Eye (tissue), 1 donor: Measurements from ENCODE around the gene PLXND1.

ENCODE experiments used
- DNase-seq: peaks from one replicate; pipeline ENCODE4 v3.0.0-alpha.2; 2015

The PLXND1 gene

GRCh38 chr3:129599607-129600006, 6.9 kb downstream of the PLXND1 start:
- no peak for DNase-seq

- no peak for DNase-seq
These were observed 7.4 kb downstream of the PLXND1 start for GRCh38 chr3:129599073-129599472.

- DNase-seq = no peak
These were observed 8.0 kb downstream of the PLXND1 start for GRCh38 chr3:129598484-129598883.

GRCh38 chr3:129598000-129598381, 8.5 kb downstream of the PLXND1 start:
- no peak for DNase-seq

- peak; percentile 49 for DNase-seq
These were observed 9.1 kb downstream of the PLXND1 start for GRCh38 chr3:129597087-129597999.

- DNase-seq = peak; percentile 85
These were observed 10.0 kb downstream of the PLXND1 start for GRCh38 chr3:129596194-129597086.

- DNase-seq = peak; percentile 43
These were observed 10.8 kb downstream of the PLXND1 start for GRCh38 chr3:129595544-129596193.

GRCh38 chr3:129594907-129595390, 11.5 kb downstream of the PLXND1 start:
- DNase-seq = no peak

GRCh38 chr3:129594409-129594808, 12.1 kb downstream of the PLXND1 start:
- DNase-seq = no peak

GRCh38 chr3:129593595-129594339, 12.7 kb downstream of the PLXND1 start:
- DNase-seq = peak; percentile 80

GRCh38 chr3:129593230-129593594, 13.3 kb downstream of the PLXND1 start:
- no peak for DNase-seq

- peak; percentile 77 for DNase-seq
These were observed 13.9 kb downstream of the PLXND1 start for GRCh38 chr3:129592381-129593131.

- DNase-seq = no peak
These were observed 14.5 kb downstream of the PLXND1 start for GRCh38 chr3:129591932-129592331.

- no peak for DNase-seq
These were observed 16.3 kb downstream of the PLXND1 start for GRCh38 chr3:129590215-129590614.

GRCh38 chr3:129587566-129588210, 18.8 kb downstream of the PLXND1 start:
- DNase-seq = no peak

- no peak for DNase-seq
These were observed 19.6 kb downstream of the PLXND1 start for GRCh38 chr3:129586746-129587430.

- no peak for DNase-seq
These were observed 20.4 kb downstream of the PLXND1 start for GRCh38 chr3:129585949-129586657.

GRCh38 chr3:129584631-129585030, 21.8 kb downstream of the PLXND1 start:
- DNase-seq = no peak

GRCh38 chr3:129583289-129583688, 23.2 kb downstream of the PLXND1 start:
- no peak for DNase-seq

GRCh38 chr3:129582799-129583198, 23.7 kb downstream of the PLXND1 start:
- no peak for DNase-seq
